HG02678 (cell line): Measurements from ENCODE around the gene IL1R1.
"Not testable (repeated sequence)": the region's sequence is repeated elsewhere in the genome, so short reads cannot be mapped to it uniquely, and the experiment has no call there.

Experiments used
- ATAC-seq: cut with Tn5 transposase; IDR thresholded peaks from one replicate; pipeline ENCODE4 v1.9.1; 2021; ENCODE audit warnings: mild to moderate bottlenecking, moderate library complexity; ENCODE audit not compliant: unreplicated experiment

IL1R1 gene

GRCh38 chr2:102110596-102111334 is 31.8 kb upstream of the IL1R1 start:
- no peak for ATAC-seq

GRCh38 chr2:102111823-102112222 is 30.7 kb upstream of the IL1R1 start:
- no peak for ATAC-seq

DNA sequence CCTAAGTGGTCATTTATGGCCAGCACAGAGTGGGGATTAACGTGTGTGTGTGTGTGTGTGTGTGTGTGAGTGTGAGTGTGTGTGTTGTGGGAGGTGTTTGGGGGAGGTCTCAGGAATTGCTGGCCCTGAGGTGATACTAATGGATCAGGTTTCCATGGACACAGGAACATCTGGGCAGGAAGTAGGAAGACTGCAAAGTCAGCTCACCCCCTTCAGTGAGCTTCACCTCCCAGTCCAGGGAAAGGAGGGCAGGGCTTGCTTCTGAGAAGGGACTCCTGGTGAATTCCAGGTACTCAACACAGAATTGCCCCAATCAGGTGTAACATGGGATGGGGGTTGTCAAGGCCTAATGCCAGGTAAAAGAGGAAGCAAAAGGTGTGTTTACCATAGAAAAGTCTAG is 30.3 kb upstream of the IL1R1 start:
- no peak for ATAC-seq

- ATAC-seq: no peak
These were observed 29.6 kb upstream of the IL1R1 start for GRCh38 chr2:102112692-102113665.

DNA sequence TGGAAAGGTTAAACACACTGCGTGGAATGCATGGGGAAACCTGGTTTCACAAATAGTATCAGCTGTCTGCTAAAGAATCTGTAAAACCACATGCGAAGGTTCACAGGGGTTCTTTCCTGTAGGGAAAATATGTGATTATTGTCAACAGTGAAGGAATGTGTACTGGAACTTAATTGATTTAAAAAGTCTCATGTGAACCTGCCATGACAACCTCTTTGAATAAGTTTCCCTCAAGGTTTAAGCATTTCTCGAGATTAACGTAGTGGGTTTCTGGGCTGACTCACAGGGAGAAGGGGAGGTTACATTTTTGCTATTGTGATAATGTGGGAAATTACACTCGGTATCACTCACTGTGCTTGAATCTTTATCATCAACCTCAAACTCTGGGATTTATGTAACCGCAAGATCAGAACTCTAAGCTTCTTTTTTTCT is 28.2 kb upstream of the IL1R1 start:
- no peak for ATAC-seq

DNA sequence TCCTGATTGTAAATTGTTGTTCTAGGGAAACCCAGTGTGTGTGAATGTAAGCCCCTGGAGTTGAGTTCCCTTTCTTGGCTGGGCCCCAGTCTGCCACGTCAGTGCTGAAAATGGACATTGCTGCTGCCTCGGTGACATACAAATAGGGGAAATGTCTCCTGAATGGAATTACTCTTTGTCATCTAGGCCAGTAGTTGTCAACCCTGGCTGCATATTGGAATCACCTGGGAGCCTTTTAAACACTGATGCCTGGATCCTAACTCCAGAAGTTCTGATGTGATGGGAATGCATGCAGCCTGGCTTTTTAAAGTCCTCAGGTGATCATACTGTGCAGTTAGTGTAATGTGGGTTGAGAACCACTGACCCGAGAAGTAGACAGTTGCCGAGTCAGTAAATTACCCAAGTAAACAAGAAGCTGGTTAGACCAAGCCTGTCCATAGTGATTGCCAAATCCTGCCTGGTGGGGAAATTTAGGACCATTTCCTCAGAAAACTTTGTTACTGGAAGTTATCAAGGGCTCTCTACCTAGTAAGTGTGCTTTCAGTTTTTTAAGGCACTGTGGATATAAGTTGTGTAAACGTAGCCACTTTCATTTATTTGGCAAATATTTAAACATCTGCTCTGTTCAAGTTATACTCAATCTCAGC is 27.6 kb upstream of the IL1R1 start:
- no peak for ATAC-seq

DNA sequence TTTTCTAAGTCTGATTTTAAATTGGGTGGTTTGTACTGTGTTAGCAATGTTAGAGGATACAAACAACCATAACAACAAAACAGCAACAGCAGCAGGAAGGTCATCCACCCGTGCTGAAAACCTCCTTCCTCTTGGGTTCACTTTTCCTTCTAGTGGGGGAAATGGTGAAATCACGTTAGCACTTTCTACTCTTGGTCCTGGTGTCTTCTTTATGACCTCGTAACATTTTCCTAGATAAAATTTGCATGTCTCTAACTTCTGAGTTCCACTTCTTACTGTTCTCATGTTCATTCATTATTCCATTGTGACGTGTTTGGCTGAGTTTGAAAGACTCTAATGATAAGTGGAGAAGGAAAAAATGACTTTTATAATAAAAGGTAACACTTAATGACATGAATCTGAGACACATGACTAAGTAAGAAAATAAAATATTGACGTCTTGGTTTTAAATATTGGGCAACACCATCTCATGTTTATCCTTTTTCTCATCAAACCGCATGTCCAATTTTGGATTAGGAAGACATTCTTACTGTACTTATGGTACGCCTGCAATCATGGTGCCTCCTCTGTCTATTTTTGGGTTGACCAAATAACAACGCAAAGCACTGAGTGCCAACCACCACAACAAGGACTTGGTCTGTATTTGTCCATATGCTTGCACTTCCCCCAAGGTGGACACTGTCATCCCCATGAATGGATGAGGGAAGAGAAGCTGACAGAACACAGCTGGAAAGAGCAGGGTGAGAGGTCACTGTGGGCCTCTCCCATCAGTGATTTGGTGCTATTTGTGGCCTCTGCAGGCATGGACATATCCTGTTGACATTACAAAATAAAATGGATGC is 25.7 kb upstream of the IL1R1 start:
- ATAC-seq: no peak

- ATAC-seq: no peak
These were observed 25.1 kb upstream of the IL1R1 start for GRCh38 chr2:102117472-102117858.

DNA sequence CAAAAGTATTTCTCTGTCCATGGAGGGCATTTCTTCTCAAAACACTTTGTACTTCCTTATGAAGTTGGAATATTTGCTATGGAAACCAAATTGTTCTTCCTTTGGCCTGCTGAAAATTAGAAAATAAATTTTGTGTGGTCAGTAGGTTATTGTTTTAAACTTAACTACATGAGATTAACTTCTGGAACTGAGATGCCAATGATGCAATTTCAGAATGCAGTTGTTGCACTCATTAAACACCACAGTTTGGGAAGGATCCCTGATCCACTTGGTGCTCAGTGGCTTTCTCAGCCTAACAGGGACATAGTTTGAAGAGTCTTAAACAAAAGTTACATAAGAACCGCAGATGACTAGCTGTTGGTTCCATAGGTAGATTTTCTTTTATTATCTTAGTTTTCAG is 23.3 kb upstream of the IL1R1 start:
- ATAC-seq: no peak

GRCh38 chr2:102120261-102120660 is 22.3 kb upstream of the IL1R1 start:
- ATAC-seq: no peak

- ATAC-seq: no peak
These were observed 21.8 kb upstream of the IL1R1 start for GRCh38 chr2:102120701-102121159.

GRCh38 chr2:102122115-102122514 is 20.4 kb upstream of the IL1R1 start:
- ATAC-seq: no peak

GRCh38 chr2:102122909-102123308 is 19.6 kb upstream of the IL1R1 start:
- ATAC-seq: no peak

- ATAC-seq: not testable (repeated sequence)
These were observed 18.1 kb upstream of the IL1R1 start for GRCh38 chr2:102124421-102124820.

GRCh38 chr2:102126169-102126568 is 16.4 kb upstream of the IL1R1 start:
- ATAC-seq: no peak

- ATAC-seq: no peak
These were observed 15.9 kb upstream of the IL1R1 start for GRCh38 chr2:102126660-102127059.

GRCh38 chr2:102129082-102129481 is 13.5 kb upstream of the IL1R1 start:
- no peak for ATAC-seq

GRCh38 chr2:102129951-102130646 is 12.4 kb upstream of the IL1R1 start:
- ATAC-seq: no peak

DNA sequence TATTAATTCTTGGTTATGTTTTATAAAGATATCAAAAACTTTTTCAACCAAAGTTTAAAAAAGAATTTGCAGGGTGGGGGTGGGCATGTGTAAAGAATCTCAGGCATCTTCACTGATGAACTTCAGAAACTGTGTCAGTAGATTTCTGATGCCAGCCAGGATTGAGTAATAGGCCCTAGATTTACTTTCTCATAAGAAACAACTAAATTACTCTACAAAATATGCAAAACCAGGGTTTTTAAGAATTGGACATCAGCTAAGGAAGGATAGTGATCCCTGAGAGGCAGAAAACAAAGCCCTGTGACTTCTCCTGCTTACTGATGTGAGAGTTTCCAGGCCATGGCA is 11.9 kb upstream of the IL1R1 start:
- no peak for ATAC-seq

DNA sequence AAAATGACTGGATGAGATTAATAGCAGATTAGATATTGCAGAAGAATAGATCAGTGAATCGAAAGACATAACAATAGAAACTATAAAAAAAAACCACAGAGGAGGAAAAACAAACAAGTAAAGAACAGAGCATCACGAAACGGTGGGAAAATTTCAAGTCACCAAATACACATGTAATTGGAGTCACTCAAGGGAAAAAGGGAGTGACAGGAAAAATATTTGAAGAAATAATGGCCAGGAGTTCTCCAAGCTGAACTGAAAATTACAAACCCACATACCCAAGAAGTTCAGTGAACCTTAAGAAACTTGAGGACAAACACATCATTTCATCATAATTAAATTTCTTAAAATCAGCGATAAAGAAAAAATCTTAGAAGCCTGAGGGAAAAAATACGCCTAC is 11.0 kb upstream of the IL1R1 start:
- ATAC-seq: no peak
